Measurements from ENCODE around the gene OR5AU1. TPM values are rescaled to one million over a fixed set of nuclear protein-coding genes. Genes with fewer than 3 reads are reported as not detected.
"Not testable (repeated sequence)": the region's sequence is repeated elsewhere in the genome, so short reads cannot be mapped to it uniquely, and the experiment has no call there.

OR5AU1 gene
- total RNA-seq, 1 experiment from 2014 or later, result not detected

- H3K4me3 ChIP-seq, result peak overlapping the region; percentile 31
- no peaks in the 10 kb centered on the region for H3K36me3 ChIP-seq
- DNase-seq, result no peak
- H3K4me1 ChIP-seq, result peaks cover 8% of the 10 kb centered on the region; the same call in 1 of the 2 replicates
- no peaks in the 10 kb centered on the region for H3K27me3 ChIP-seq
- H3K27ac ChIP-seq, result no peak overlapping the region
- peaks cover 3% of the 10 kb centered on the region; the same call in 1 of the 2 replicates for H3K9me3 ChIP-seq (replicated peaks)
These were observed 36.6 kb upstream of the OR5AU1 start for GRCh38 chr14:21192447-21192822.

GRCh38 chr14:21191809-21192446 is 36.1 kb upstream of the OR5AU1 start:
- peak overlapping the region; percentile 31 for H3K4me3 ChIP-seq
- H3K27ac ChIP-seq, result no peak overlapping the region
- H3K36me3 ChIP-seq, result no peaks in the 10 kb centered on the region
- no peaks in the 10 kb centered on the region for H3K9me3 ChIP-seq (replicated peaks)
- no peaks in the 10 kb centered on the region for H3K27me3 ChIP-seq
- DNase-seq, result peak; percentile 95
- H3K4me1 ChIP-seq, result peaks cover 8% of the 10 kb centered on the region; the same call in 1 of the 2 replicates

DNA sequence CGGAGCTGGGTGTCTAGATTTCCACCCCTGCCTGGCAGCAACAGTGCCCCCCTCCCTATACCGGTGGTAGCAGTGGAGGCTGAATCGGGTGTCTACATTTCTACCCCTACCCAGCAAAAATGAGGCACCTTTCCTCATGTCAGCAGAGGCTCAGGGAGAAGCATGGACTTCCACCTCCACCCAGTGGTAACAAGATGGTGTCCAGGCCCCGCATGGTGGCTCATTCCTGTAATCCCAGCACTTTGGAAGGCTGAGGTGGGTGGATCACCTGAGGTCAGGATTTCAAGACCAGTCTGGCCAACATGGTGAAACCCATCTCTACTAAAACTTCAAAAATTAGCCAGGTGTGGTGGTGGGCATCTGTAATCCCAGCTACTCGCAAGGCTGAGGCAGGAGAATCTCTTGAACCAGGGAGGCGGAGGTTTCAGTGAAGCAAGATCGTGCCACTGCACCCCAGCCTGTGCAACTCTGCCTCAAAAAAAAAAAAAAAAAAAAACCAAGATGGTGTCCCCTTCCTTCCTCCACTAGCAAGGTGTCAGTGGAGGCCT is 35.5 kb upstream of the OR5AU1 start:
- Histone ChIP-seq H3K27ac (no peak overlapping the region), H3K4me3 (peak overlapping the region; percentile 31), H3K9me3 (replicated peaks) (no peaks in the 10 kb centered on the region), H3K27me3 (0 out of 2 replicates have a peak, but pooled peaks cover under 1% of the 10 kb centered on the region), H3K36me3 (no peaks in the 10 kb centered on the region), H3K4me1 (peaks cover 8% of the 10 kb centered on the region; the same call in 1 of the 2 replicates)
- peak in 1 of 2 experiments; percentile 14 for DNase-seq

DNA sequence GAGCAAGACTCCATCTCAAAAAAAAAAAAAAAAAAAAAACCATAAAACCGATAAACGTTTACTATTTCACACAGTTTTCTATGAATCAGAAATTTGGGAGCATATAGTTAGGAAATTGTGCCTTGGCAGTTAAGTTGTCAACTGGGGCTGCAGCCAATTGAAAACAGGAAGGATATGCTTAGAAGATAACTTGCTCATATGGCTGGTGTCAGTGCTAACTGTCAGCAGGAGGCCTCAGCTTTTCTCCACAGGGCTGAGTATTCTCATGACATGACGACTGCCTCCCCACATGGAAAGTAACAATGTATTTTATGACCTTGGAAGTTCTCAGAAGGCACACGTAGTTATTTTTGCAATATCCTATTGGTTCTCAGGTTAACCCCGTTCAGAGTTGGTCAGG is 29.6 kb upstream of the OR5AU1 start:
- no peaks in the 10 kb centered on the region for H3K36me3 ChIP-seq
- no peak for DNase-seq
- no peak overlapping the region for H3K27ac ChIP-seq
- H3K9me3 ChIP-seq (replicated peaks), result 0 out of 2 replicates have a peak, but pooled peaks cover 3% of the 10 kb centered on the region
- H3K27me3 ChIP-seq, result 0 out of 2 replicates have a peak, but pooled peaks cover 3% of the 10 kb centered on the region
- no peak overlapping the region for H3K4me3 ChIP-seq
- H3K4me1 ChIP-seq, result no peaks in the 10 kb centered on the region

DNA sequence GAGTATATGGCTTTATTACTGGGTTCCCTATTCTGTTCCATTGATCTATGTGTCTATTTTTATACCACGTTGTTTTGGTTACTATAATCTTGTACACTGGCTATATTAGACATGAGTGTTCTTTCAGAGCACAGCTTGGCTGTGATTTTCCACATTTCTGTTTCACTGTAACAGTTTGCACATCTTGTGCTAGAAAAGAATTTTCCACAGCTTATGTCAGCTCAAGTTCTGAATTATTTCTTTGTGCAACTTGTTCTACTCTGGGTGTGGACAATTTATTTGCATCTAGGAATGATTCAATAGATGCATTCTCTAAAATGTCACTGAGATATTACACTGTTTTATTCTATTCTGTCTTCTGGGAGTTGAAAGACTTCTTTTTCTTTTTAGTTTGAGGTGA is 28.4 kb upstream of the OR5AU1 start:
- Histone ChIP-seq H3K36me3 (no peaks in the 10 kb centered on the region), H3K27ac (no peak overlapping the region), H3K4me3 (no peak overlapping the region), H3K27me3 (0 out of 2 replicates have a peak, but pooled peaks cover 3% of the 10 kb centered on the region), H3K4me1 (no peaks in the 10 kb centered on the region), H3K9me3 (replicated peaks) (0 out of 2 replicates have a peak, but pooled peaks cover 3% of the 10 kb centered on the region)
- no peak for DNase-seq

- Histone ChIP-seq H3K36me3 (no peaks in the 10 kb centered on the region), H3K9me3 (replicated peaks) (0 out of 2 replicates have a peak, but pooled peaks cover 3% of the 10 kb centered on the region), H3K4me1 (no peaks in the 10 kb centered on the region), H3K4me3 (no peak overlapping the region), H3K27ac (no peak overlapping the region), H3K27me3 (0 out of 2 replicates have a peak, but pooled peaks cover 3% of the 10 kb centered on the region)
- no peak for DNase-seq
These were observed 26.3 kb upstream of the OR5AU1 start for GRCh38 chr14:21182166-21182565.

DNA sequence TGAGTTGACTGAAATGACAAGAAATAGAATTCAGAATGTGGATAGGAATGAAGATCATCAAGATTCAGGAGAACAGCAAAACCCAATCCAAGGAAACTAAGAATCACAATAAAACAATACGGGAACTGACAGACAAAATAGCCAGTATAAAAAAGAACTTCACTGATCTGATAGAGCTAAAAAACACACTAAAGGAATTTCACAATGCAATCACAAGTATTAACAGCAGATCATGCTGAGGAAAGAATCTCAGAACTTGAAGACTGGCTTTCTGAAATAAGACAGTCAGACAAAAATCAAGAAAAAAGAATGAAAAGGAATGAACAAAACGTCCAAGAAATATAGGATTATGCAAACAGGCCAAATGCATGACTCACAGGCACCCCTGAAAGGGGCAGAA is 15.3 kb upstream of the OR5AU1 start:
- DNase-seq, result no peak
- Histone ChIP-seq H3K9me3 (replicated peaks) (no peaks in the 10 kb centered on the region), H3K36me3 (no peaks in the 10 kb centered on the region)

DNA sequence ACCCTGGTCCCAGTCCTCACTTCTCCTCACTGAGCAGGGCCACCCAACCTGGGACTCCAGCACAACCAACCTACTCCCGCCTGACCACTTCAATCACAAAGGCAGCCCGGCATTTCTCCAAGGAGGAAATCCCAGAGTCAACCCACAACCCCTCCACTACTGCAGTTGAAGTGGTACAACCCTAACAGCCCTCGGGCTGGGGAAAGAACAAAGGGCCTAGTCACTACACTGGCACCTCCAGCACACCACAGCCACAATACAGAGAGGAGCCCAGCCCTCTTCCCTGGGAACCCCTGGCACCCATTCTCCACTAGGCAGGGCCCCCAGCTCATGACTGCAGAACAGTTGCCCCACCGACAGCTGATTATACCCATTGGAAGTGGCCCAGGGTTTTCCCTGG is 13.7 kb upstream of the OR5AU1 start:
- no peaks in the 10 kb centered on the region for H3K27me3 ChIP-seq
- H3K4me3 ChIP-seq, result no peak overlapping the region
- peak; percentile 24 to 37 for DNase-seq
- no peak overlapping the region for H3K27ac ChIP-seq
- H3K9me3 ChIP-seq (replicated peaks), result no peaks in the 10 kb centered on the region
- no peaks in the 10 kb centered on the region for H3K36me3 ChIP-seq
- no peaks in the 10 kb centered on the region for H3K4me1 ChIP-seq

More for the DNA sequence above, 15.3 kb upstream of the OR5AU1 start:
- no peak overlapping the region for H3K4me3 ChIP-seq
- H3K4me1 ChIP-seq, result no peaks in the 10 kb centered on the region
- H3K27me3 ChIP-seq, result no peaks in the 10 kb centered on the region
- H3K27ac ChIP-seq, result no peak overlapping the region

DNA sequence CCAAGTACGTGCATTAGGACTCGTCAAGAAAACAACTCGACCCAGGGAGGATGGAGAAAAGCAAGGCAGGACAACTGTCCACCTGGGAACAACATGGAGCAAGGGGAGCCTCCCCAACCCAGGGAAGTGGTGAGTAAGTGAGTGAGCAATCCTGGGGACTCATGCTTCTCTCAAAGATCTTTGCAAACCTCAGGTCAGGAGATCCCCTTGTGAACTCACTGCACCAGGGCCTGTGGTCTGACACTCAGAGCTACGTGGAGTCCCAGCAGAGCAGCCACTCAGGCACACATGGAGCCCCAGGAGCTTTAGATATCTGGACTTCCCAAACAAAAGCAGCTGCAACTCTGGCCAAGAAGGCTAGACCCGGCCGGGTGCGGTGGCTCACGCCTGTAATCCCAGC is 12.2 kb upstream of the OR5AU1 start:
- H3K36me3 ChIP-seq, result no peaks in the 10 kb centered on the region
- no peaks in the 10 kb centered on the region for H3K27me3 ChIP-seq
- no peak overlapping the region for H3K27ac ChIP-seq
- H3K4me3 ChIP-seq, result no peak overlapping the region
- no peaks in the 10 kb centered on the region for H3K4me1 ChIP-seq
- no peak for DNase-seq
- no peaks in the 10 kb centered on the region for H3K9me3 ChIP-seq (replicated peaks)

- peak in 1 of 2 experiments; percentile 9 for DNase-seq
- H3K4me3 ChIP-seq, H3K4me1 ChIP-seq: not testable (repeated sequence)
These were observed 9.8 kb upstream of the OR5AU1 start for GRCh38 chr14:21165670-21166069.

GRCh38 chr14:21165002-21165605 is 9.2 kb upstream of the OR5AU1 start:
- not testable (repeated sequence) for H3K4me1 ChIP-seq; DNase-seq; H3K27ac ChIP-seq; H3K4me3 ChIP-seq; H3K36me3 ChIP-seq; H3K9me3 ChIP-seq (replicated peaks); H3K27me3 ChIP-seq

More at GRCh38 chr14:21165670-21166069, 9.8 kb upstream of the OR5AU1 start:
- not testable (repeated sequence) for H3K27me3 ChIP-seq; H3K27ac ChIP-seq; H3K9me3 ChIP-seq (replicated peaks); H3K36me3 ChIP-seq

DNA sequence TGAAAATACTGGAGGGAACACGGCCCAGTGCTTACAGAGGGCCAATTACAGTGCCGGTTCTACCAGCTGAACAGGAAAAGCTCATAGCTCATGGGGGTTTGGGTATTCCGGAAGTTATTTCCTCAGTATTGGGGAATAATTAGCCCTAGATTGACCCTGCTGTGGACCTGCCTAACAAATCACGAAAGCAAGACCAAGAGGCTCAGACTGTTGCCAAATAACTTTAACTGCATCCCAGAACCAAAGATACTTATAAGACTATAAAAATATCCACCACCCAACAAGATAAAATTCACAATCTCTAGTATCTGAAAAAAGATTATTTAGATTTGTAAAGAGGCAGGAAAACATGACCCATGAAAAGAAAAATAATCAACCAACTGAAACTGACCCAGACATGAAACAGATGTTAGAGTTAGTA is 8.0 kb upstream of the OR5AU1 start:
- DNase-seq, result no peak
- no peak overlapping the region for H3K4me3 ChIP-seq
- no peaks in the 10 kb centered on the region for H3K4me1 ChIP-seq
- no peak overlapping the region for H3K27ac ChIP-seq
- H3K9me3 ChIP-seq (replicated peaks), result no peaks in the 10 kb centered on the region
- H3K27me3 ChIP-seq, result 0 out of 2 replicates have a peak, but pooled peaks cover 4% of the 10 kb centered on the region
- no peaks in the 10 kb centered on the region for H3K36me3 ChIP-seq

DNA sequence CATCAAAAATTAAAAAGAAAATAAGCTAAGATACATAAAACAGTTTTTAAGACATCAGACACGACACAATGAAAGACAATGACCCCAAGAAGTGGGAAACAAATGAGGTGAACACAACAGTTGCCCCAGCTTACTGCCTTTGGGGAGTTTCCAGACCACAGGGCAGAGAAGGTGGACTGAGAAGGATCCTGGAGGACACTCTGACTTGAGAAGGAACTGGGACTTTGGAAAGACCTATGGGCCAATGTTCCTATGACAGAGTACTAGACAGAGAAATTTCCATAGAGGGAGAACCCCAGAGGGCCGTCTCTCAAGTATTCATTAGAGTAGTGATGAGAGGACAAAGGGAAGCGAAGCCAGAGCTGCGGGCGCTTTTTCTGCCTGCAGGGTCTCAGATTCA is 6.2 kb upstream of the OR5AU1 start:
- Histone ChIP-seq H3K27me3 (0 out of 2 replicates have a peak, but pooled peaks cover 4% of the 10 kb centered on the region), H3K27ac (no peak overlapping the region), H3K36me3 (no peaks in the 10 kb centered on the region), H3K9me3 (replicated peaks) (no peaks in the 10 kb centered on the region), H3K4me3 (no peak overlapping the region), H3K4me1 (no peaks in the 10 kb centered on the region)
- DNase-seq, result no peak

GRCh38 chr14:21160061-21160610 is 4.3 kb upstream of the OR5AU1 start:
- Histone ChIP-seq H3K27ac (no peak overlapping the region), H3K4me3 (no peak overlapping the region), H3K9me3 (replicated peaks) (no peaks in the 10 kb centered on the region), H3K4me1 (no peaks in the 10 kb centered on the region), H3K36me3 (no peaks in the 10 kb centered on the region), H3K27me3 (0 out of 2 replicates have a peak, but pooled peaks cover 4% of the 10 kb centered on the region)
- DNase-seq, result no peak

- not testable (repeated sequence) for DNase-seq; H3K27ac ChIP-seq; H3K4me3 ChIP-seq; H3K4me1 ChIP-seq; H3K36me3 ChIP-seq; H3K27me3 ChIP-seq; H3K9me3 ChIP-seq (replicated peaks)
These were observed 2.3 kb upstream of the OR5AU1 start for GRCh38 chr14:21158175-21158574.

Data from SJCRH30 (cell line).